HepG2 (cell line): ENCODE results near the gene TNMD.

Experiments
- AGO2 ChIP-seq: fragments of 200-400 bp; formaldehyde crosslinking; optimal IDR thresholded peaks from 2 replicates; pipeline ENCODE3; 2017; ENCODE audit warnings: mild to moderate bottlenecking, low read depth, low read length, moderate library complexity
- FOXK2 ChIP-seq: fragments of 450-650 bp; IDR thresholded peaks from 2 replicates; pipeline ENCODE4 v1.6.1; 2016
- KAT7 ChIP-seq: IDR thresholded peaks from 2 replicates; pipeline ENCODE4 v1.6.1; 2018; ENCODE audit warnings: borderline replicate concordance, missing compliant biosample characterization
- NR2C2 ChIP-seq: sonication (generic); formaldehyde crosslinking; IDR thresholded peaks from 2 replicates; pipeline ENCODE4 v1.4.0; 2020; ENCODE audit warnings: missing genetic modification reagents, mild to moderate bottlenecking, moderate library complexity, borderline replicate concordance
- POLR2A ChIP-seq, 2 experiments: IDR thresholded peaks; 2 replicates each; pipeline ENCODE4 v1.6.1; 2011; ENCODE audit warnings: low read depth in 2 of 2, low read length in 2 of 2, mild to moderate bottlenecking in 1 of 2, moderate library complexity in 1 of 2; ENCODE audit not compliant: insufficient read depth in 1 of 2
- RAD51 ChIP-seq: fragments of 450-650 bp; IDR thresholded peaks from 2 replicates; pipeline ENCODE4 v1.6.1; 2016; ENCODE audit warnings: borderline replicate concordance
- ZNF792 ChIP-seq: IDR thresholded peaks from 2 replicates; pipeline ENCODE4 v1.6.1; 2016
- TF ChIP-seq, protein P1 (sequence below): sonication (generic); formaldehyde crosslinking; IDR thresholded peaks from 2 replicates; pipeline ENCODE4 v1.9.0; 2021; ENCODE audit warnings: missing genetic modification reagents, borderline replicate concordance

DNA sequence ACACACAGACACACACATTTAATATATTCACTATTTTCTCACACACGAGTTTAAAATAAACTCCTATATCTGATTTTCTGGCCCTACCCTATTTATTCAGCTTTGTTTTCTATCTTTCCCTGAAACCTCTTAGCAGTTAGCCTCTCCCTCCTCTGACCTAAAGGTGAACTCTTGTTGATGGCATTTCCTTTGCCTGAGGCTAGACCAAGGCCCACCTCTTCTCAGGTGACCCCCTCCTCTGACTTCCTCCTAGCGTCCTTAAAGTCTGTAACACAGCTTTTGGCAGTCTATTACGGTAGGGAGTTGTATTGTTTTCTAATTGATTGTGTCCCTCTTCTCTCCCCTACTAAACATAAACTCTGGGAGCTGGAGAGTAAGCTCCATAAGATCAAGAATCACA lies 57.6 kb downstream of the TNMD start:
- TF ChIP-seq, protein P1, sequence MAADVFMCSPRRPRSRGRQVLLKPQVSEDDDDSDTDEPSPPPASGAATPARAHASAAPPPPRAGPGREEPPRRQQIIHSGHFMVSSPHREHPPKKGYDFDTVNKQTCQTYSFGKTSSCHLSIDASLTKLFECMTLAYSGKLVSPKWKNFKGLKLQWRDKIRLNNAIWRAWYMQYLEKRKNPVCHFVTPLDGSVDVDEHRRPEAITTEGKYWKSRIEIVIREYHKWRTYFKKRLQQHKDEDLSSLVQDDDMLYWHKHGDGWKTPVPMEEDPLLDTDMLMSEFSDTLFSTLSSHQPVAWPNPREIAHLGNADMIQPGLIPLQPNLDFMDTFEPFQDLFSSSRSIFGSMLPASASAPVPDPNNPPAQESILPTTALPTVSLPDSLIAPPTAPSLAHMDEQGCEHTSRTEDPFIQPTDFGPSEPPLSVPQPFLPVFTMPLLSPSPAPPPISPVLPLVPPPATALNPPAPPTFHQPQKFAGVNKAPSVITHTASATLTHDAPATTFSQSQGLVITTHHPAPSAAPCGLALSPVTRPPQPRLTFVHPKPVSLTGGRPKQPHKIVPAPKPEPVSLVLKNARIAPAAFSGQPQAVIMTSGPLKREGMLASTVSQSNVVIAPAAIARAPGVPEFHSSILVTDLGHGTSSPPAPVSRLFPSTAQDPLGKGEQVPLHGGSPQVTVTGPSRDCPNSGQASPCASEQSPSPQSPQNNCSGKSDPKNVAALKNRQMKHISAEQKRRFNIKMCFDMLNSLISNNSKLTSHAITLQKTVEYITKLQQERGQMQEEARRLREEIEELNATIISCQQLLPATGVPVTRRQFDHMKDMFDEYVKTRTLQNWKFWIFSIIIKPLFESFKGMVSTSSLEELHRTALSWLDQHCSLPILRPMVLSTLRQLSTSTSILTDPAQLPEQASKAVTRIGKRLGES (CRISPR knock-in tag), result no peak
- TF ChIP-seq FOXK2 (no peak), NR2C2 (CRISPR knock-in tag) (no peak), RAD51 (no peak), ZNF792 (CRISPR knock-in tag) (no peak), POLR2A (IDR thresholded peaks at IDR 0.05; ENCODE audit: insufficient read depth in 1 of 2, low read depth in 2 of 2, low read length in 2 of 2) (no peak), KAT7 (no peak), AGO2 (no peak)
